ENCODE data around the gene ATP5F1C. TPM values are rescaled to one million over a fixed set of nuclear protein-coding genes. Genes with fewer than 3 reads are reported as not detected.

Gene ATP5F1C
- total and polyA plus RNA-seq, 10 of the 15 experiments (the other 5 are each of a cell fraction or from before 2014, with no cell fraction given), result 307 to 978 (median 454) TPM

DNA sequence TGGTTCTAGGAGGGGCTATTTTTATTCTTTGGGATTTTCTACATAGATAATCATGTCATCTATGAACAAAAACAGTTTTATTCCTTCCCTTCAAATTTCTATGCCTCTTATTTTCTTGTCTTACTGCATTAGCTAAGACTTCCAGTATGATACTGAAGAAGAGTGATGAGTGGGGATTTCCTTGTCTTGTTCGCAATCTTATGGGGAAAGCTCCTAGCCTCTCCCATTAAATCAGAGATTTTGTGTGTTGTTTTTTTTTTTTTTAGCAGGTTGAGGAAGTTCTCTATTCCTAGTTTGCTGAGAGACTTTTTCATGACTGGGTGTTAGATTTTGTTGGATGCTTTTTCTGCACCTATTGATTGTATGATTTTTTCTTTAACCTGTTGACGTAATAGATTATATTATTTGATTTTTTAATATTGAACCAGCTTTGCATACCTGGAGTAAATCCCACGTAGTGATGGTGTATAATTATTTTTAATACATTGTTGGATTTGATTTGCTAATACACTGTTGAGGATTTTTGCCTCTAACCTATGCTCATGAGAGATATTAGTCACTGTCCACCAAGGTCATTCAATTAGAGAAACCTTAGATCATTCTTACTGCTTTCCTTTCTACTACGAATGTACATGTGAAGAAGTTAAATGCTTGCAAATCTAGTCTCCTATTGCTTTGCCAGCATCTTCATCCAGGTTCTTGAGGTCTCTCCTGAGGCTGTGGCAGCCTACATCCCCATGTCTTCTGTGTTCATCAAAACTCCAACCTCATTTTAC is 6.5 kb downstream of the ATP5F1C start:
- H3K9me3 ChIP-seq (replicated peaks; ENCODE audit: control insufficient read depth, insufficient read depth, low read length), result no peaks in the 10 kb centered on the region
- H3K4me1 ChIP-seq (ENCODE audit: control insufficient read depth, insufficient read depth, low read length), result no peaks in the 10 kb centered on the region; the same call in 1 of the 2 replicates
- ATAC-seq (peak; percentile 62), FAIRE-seq (no peak), DNase-seq (ENCODE audit: low read depth, low spot score) (no peak)
- no peak overlapping the region for H3K4me3 ChIP-seq
- H3K4me2 ChIP-seq (ENCODE audit: control insufficient read depth, insufficient read depth), result no peak overlapping the region
- TF ChIP-seq NR2C2 (IDR thresholded peaks at IDR 0.05; ENCODE audit: borderline replicate concordance, control insufficient read depth, insufficient read length, low read depth) (no peak), MTA2 (IDR thresholded peaks at IDR 0.05; ENCODE audit: low read depth) (no peak), POLR2A (IDR thresholded peaks at IDR 0.05; ENCODE audit: low read depth, low read length) (no peak), RELA (IDR thresholded peaks at IDR 0.05; ENCODE audit: borderline replicate concordance, partially characterized antibody) (no peak), SMC3 (IDR thresholded peaks at IDR 0.05; ENCODE audit: borderline replicate concordance, low read length) (no peak), STAT1 (conservative IDR thresholded peaks at IDR 0.05) (no peak)
- in situ Hi-C loops (cut with MboI), result no loop called here
- RAD21 ChIA-PET (ENCODE audit: unreplicated experiment), result no interaction called here
- no peak overlapping the region for H3K9ac ChIP-seq (ENCODE audit: control insufficient read depth, insufficient read depth, low read length)
- CTCF ChIA-PET, result interaction anchor here (1.0 kb wide), 1 partner anchor 15 kb away, joined by 3 read pairs; no protein-coding TSS in a partner anchor
- peaks cover 5 to 19% of the 10 kb centered on the region in 2 experiments; a peak in 3 of 4 replicates for H3K36me3 ChIP-seq (ENCODE audit: control insufficient read depth in 2 of 2, insufficient read depth in 2 of 2, low read length in 1 of 2)
- BruUV-seq (replicated peaks), result no TSS peak
- no peak overlapping the region for H2AFZ ChIP-seq (ENCODE audit: control insufficient read depth, low read depth, low read length)
- H4K20me1 ChIP-seq (ENCODE audit: control insufficient read depth, insufficient read depth), result peaks cover 3% of the 10 kb centered on the region; the same call in 1 of the 2 replicates
- intact Hi-C loops (cut with micrococcal nuclease; ENCODE audit: unreplicated experiment), result no loop called here
- H3K79me2 ChIP-seq (ENCODE audit: control insufficient read depth, insufficient read depth, low read length), result peaks cover 65% of the 10 kb centered on the region
- H3K27ac ChIP-seq (ENCODE audit: control insufficient read depth, insufficient read depth), result no peak overlapping the region
- H3K27me3 ChIP-seq (replicated peaks in 1 of 2; ENCODE audit: control insufficient read depth in 2 of 2, insufficient read depth in 2 of 2, low read length in 1 of 2), result no peaks in the 10 kb centered on the region
- POLR2A ChIA-PET, result no interaction called here
- WGBS (ENCODE audit: insufficient coverage, insufficient replicate concordance, low lambda C conversion rate, missing lambda C conversion rate), result 77% methylated on average over 4 of the region's 4 CpGs
- SMC1A ChIA-PET (ENCODE audit: uncharacterized antibody, unreplicated experiment), result interaction anchor here (0.6 to 1.3 kb wide), 5 partner anchors 9 to 269 kb away, joined by 3 to 5 read pairs (median 3); no protein-coding TSS in a partner anchor

DNA sequence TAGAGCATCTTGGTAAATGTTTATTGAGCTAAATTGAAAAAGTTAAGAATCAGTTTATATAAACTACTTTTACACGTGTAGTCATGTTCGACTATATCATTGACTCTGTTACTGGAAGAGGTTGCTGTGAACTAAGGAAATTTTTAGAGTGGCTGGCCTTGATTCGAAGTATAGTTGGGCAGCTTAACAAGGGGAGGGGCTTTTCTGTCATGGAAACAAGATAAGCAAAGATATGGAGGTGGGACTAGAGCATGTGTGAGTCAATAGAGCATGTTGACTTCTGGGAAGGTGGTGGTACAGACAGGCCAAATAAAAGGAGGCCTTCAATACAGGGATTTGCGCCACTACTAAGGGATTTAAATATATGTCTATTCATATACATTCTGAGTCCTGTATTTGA is 7.6 kb downstream of the ATP5F1C start:
- intact Hi-C loops (cut with micrococcal nuclease; ENCODE audit: unreplicated experiment) (no loop called here), in situ Hi-C loops (cut with MboI) (no loop called here)
- Histone ChIP-seq H3K79me2 (ENCODE audit: control insufficient read depth, insufficient read depth, low read length) (peaks cover 53% of the 10 kb centered on the region), H3K27ac (ENCODE audit: control insufficient read depth, insufficient read depth) (no peak overlapping the region), H2AFZ (ENCODE audit: control insufficient read depth, low read depth, low read length) (no peak overlapping the region), H3K27me3 (replicated peaks in 1 of 2; ENCODE audit: control insufficient read depth in 2 of 2, insufficient read depth in 2 of 2, low read length in 1 of 2) (no peaks in the 10 kb centered on the region), H3K4me2 (ENCODE audit: control insufficient read depth, insufficient read depth) (no peak overlapping the region), H4K20me1 (ENCODE audit: control insufficient read depth, insufficient read depth) (peaks cover 3% of the 10 kb centered on the region; the same call in 1 of the 2 replicates), H3K36me3 (ENCODE audit: control insufficient read depth in 2 of 2, insufficient read depth in 2 of 2, low read length in 1 of 2) (peaks cover 9 to 24% of the 10 kb centered on the region in 2 experiments), H3K9me3 (replicated peaks; ENCODE audit: control insufficient read depth, insufficient read depth, low read length) (no peaks in the 10 kb centered on the region), H3K9ac (ENCODE audit: control insufficient read depth, insufficient read depth, low read length) (no peak overlapping the region), H3K4me3 (no peak overlapping the region), H3K4me1 (ENCODE audit: control insufficient read depth, insufficient read depth, low read length) (no peaks in the 10 kb centered on the region)
- ATAC-seq (no peak), FAIRE-seq (no peak), DNase-seq (ENCODE audit: low read depth, low spot score) (no peak)
- CTCF ChIA-PET, result no interaction called here
- WGBS (ENCODE audit: insufficient coverage, insufficient replicate concordance, low lambda C conversion rate, missing lambda C conversion rate), result 97% methylated on average over 4 of the region's 4 CpGs
- POLR2A ChIA-PET, result no interaction called here
- RAD21 ChIA-PET (ENCODE audit: unreplicated experiment), result no interaction called here
- BruUV-seq (replicated peaks), result no TSS peak
- SMC1A ChIA-PET (ENCODE audit: uncharacterized antibody, unreplicated experiment), result interaction anchor here (0.9 to 1.1 kb wide), 3 partner anchors 10 to 53 kb away, joined by 3 to 5 read pairs (median 3); no protein-coding TSS in a partner anchor
- TF ChIP-seq SP1 (IDR thresholded peaks at IDR 0.05; ENCODE audit: low read depth, low read length), result no peak
- no peak for TF ChIP-seq POU2F2 (IDR thresholded peaks at IDR 0.05; ENCODE audit: borderline replicate concordance, low read depth, low read length)
- TF ChIP-seq, protein P1, sequence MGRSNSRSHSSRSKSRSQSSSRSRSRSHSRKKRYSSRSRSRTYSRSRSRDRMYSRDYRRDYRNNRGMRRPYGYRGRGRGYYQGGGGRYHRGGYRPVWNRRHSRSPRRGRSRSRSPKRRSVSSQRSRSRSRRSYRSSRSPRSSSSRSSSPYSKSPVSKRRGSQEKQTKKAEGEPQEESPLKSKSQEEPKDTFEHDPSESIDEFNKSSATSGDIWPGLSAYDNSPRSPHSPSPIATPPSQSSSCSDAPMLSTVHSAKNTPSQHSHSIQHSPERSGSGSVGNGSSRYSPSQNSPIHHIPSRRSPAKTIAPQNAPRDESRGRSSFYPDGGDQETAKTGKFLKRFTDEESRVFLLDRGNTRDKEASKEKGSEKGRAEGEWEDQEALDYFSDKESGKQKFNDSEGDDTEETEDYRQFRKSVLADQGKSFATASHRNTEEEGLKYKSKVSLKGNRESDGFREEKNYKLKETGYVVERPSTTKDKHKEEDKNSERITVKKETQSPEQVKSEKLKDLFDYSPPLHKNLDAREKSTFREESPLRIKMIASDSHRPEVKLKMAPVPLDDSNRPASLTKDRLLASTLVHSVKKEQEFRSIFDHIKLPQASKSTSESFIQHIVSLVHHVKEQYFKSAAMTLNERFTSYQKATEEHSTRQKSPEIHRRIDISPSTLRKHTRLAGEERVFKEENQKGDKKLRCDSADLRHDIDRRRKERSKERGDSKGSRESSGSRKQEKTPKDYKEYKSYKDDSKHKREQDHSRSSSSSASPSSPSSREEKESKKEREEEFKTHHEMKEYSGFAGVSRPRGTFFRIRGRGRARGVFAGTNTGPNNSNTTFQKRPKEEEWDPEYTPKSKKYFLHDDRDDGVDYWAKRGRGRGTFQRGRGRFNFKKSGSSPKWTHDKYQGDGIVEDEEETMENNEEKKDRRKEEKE (IDR thresholded peaks at IDR 0.05), result no peak
- TF ChIP-seq, protein P2, sequence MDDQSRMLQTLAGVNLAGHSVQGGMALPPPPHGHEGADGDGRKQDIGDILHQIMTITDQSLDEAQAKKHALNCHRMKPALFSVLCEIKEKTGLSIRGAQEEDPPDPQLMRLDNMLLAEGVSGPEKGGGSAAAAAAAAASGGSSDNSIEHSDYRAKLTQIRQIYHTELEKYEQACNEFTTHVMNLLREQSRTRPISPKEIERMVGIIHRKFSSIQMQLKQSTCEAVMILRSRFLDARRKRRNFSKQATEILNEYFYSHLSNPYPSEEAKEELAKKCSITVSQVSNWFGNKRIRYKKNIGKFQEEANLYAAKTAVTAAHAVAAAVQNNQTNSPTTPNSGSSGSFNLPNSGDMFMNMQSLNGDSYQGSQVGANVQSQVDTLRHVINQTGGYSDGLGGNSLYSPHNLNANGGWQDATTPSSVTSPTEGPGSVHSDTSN (IDR thresholded peaks at IDR 0.05; ENCODE audit: insufficient replicate concordance, low read depth, low read length), result no peak
